GM23248 (cell line): ENCODE results near the gene PIEZO1. TPM values are rescaled to one million over a fixed set of nuclear protein-coding genes. Genes with fewer than 3 reads are reported as not detected.
A peak's percentile ranks its signal among the peaks of the same experiment; 100 is the strongest.

Experiments
- DNase-seq: peaks from one replicate; pipeline ENCODE4 v3.0.0-alpha.2; 2015
- H2AFZ ChIP-seq: fragments of 200-600 bp; sonication (generic); 2 replicates; pipeline ENCODE4 v1.6.1; 2016; ENCODE audit warnings: antibody characterized with exemption
- H3F3A ChIP-seq: fragments of 200-600 bp; sonication (generic); 2 replicates; pipeline ENCODE4 v1.6.1; 2016; ENCODE audit warnings: mild to moderate bottlenecking, antibody characterized with exemption, mixed run types; ENCODE audit not compliant: insufficient read depth
- H3K27ac ChIP-seq: fragments of 200-600 bp; sonication (generic); 2 replicates; pipeline ENCODE4 v1.5.1; 2016; ENCODE audit warnings: mild to moderate bottlenecking
- H3K27me3 ChIP-seq: fragments of 200-600 bp; sonication (generic); replicated peaks from 2 replicates; pipeline ENCODE4 v1.6.1; 2016; ENCODE audit warnings: mild to moderate bottlenecking; ENCODE audit not compliant: insufficient read depth
- H3K36me3 ChIP-seq: fragments of 200-600 bp; sonication (generic); 2 replicates; pipeline ENCODE4 v1.6.1; 2016; ENCODE audit warnings: low read depth, mild to moderate bottlenecking
- H3K4me1 ChIP-seq: fragments of 200-600 bp; sonication (generic); 2 replicates; pipeline ENCODE4 v1.6.1; 2016; ENCODE audit warnings: mild to moderate bottlenecking; ENCODE audit not compliant: insufficient read depth
- H3K4me2 ChIP-seq: fragments of 200-600 bp; sonication (generic); one replicate; pipeline ENCODE4 v1.6.1; 2016; ENCODE audit warnings: mild to moderate bottlenecking; ENCODE audit not compliant: unreplicated experiment
- H3K4me3 ChIP-seq: fragments of 200-600 bp; sonication (generic); 2 replicates; pipeline ENCODE4 v1.5.1; 2016; ENCODE audit warnings: mild to moderate bottlenecking
- H3K79me2 ChIP-seq: fragments of 200-600 bp; sonication (generic); 2 replicates; pipeline ENCODE4 v1.6.1; 2016; ENCODE audit warnings: mild to moderate bottlenecking; ENCODE audit not compliant: insufficient read depth
- H3K9ac ChIP-seq: fragments of 200-600 bp; sonication (generic); 2 replicates; pipeline ENCODE4 v1.6.1; 2016; ENCODE audit warnings: mild to moderate bottlenecking
- H3K9me2 ChIP-seq: fragments of 200-600 bp; sonication (generic); 2 replicates; pipeline ENCODE4 v1.6.1; 2016; ENCODE audit warnings: mixed run types, mild to moderate bottlenecking, moderate library complexity; ENCODE audit not compliant: insufficient read depth
- H3K9me3 ChIP-seq: fragments of 200-600 bp; sonication (generic); one replicate; pipeline ENCODE4 v1.6.1; 2017; ENCODE audit warnings: low read depth
- H4K20me1 ChIP-seq: fragments of 200-600 bp; sonication (generic); 2 replicates; pipeline ENCODE4 v1.6.0; 2016; ENCODE audit not compliant: insufficient read depth
- EZH2 ChIP-seq: fragments of 200-600 bp; sonication (generic); IDR thresholded peaks from 2 replicates; pipeline ENCODE4 v1.6.1; 2018; ENCODE audit warnings: antibody characterized with exemption, mild to moderate bottlenecking; ENCODE audit not compliant: insufficient read depth, poor library complexity, severe bottlenecking
- EZH2phosphoT487 ChIP-seq: fragments of 200-600 bp; sonication (generic); IDR thresholded peaks from 2 replicates; pipeline ENCODE4 v1.6.1; 2018; ENCODE audit warnings: antibody characterized with exemption, moderate library complexity, mild to moderate bottlenecking, low read depth; ENCODE audit not compliant: insufficient read depth
- WGBS, 2 experiments: methylation state at CpG; one replicate each; pipeline ENCODE4 v1.1.6; 2015 to 2017; ENCODE audit warnings: low lambda C conversion rate in 2 of 2, low coverage in 1 of 2; ENCODE audit errors: missing lambda C conversion rate in 2 of 2; 5-methylcytosine and 5-hydroxymethylcytosine counted together
- in situ Hi-C: fragments of 300-500 bp; cut with MboI; formaldehyde crosslinking; loops from 2 replicates; pipeline ENCODE4 v1.15.0; 2020
- polyA plus RNA-seq: library from polyadenylated mRNA; unstranded; fragments of >200 nt; fragmentation: Nextera tagmentation; extraction: Ambion mirVana; gene quantifications from 2 replicates; pipeline ENCODE4 v1.2.1, GENCODE V29; 2016
- total RNA-seq: library from RNA; depleted of rRNA; stranded (reverse); fragments of >200 nt; shearing (Covaris generic); gene quantifications from 2 replicates; pipeline ENCODE4 v1.2.3, GENCODE V29; 2014

PIEZO1 gene
- total and polyA plus RNA-seq, 2 experiments from 2014 or later, result 95.3 to 223 TPM

- peak within 1 kb of the TSS; percentile 83 for H3K27ac ChIP-seq
- H3K36me3 ChIP-seq, result no peaks in the 10 kb centered on the region
- H4K20me1 ChIP-seq, result no peaks in the 10 kb centered on the region
- peak within 1 kb of the TSS; percentile 70 for H2AFZ ChIP-seq
- no peaks in the 10 kb centered on the region for H3K9me2 ChIP-seq
- H3K4me1 ChIP-seq, result peaks cover 13% of the 10 kb centered on the region
- 1% methylated on average over 69 to 81 of the region's 84 CpGs for WGBS, 2 experiments
- H3K4me2 ChIP-seq, result peak within 1 kb of the TSS; percentile 82
- DNase-seq, result peak; percentile 96
- no peaks in the 10 kb centered on the region; the same call in 1 of the 2 replicates for H3F3A ChIP-seq
- H3K27me3 ChIP-seq, result no peaks in the 10 kb centered on the region
- in situ Hi-C loops, result no loop called here
- no peaks in the 10 kb centered on the region for H3K9me3 ChIP-seq
- H3K9ac ChIP-seq, result peak within 1 kb of the TSS; percentile 89
- peaks cover 17% of the 10 kb centered on the region for H3K79me2 ChIP-seq
- TF ChIP-seq EZH2phosphoT487, result no peak
- no peak for TF ChIP-seq EZH2
- H3K4me3 ChIP-seq, result peak within 1 kb of the TSS; percentile 79
Measured at GRCh38 chr16:88811769-88812512, 26.9 kb upstream of the PIEZO1 start, which contains the start of gene APRT. Gene APRT (minus strand): TSS chr16:88811928. CDS start chr16:88811899, 29 bp downstream.

DNA sequence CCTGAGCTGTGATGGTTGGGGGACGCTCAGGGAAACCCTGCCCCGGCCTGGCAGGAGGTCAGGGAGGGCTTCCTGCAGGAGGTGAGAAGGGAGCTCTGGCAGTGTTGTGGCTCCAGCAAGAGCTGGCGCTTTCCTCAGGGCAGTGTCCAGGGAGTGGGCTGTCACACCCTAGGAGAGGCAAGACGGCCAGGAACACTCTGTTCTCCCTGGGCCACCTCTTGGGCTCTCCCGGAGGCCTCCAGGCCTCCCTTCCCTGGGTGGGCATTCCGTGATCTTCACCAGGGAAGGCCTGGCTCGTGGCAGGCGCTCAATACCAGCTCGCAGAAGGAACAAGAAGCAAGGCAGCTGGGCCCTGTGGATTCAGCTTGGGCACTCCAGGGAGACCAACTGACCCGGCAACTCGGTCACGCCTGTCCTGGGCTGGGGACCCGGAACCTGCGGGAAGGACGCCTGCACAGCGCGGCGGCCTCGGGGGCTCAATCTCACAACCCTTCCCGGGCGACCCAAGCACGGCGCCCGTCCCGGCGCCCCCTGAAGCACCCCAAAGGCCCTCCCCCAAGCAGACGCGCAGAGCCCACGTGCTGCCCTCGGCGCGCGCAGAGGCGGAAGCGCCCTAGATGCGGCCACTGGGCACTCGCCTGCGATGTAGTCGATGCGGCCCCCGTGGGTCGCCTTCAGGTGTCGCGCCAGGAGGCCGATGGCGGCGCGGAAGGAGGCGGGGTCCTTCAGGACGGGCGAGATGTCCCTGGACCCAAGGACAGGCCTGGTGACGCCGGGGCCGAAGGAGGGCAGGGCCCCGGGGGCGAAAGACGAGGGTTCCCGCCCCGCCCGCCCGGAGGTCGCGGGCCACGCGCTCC lies 26.1 kb upstream of the PIEZO1 start:
- Histone ChIP-seq H3K36me3 (no peaks in the 10 kb centered on the region), H3K9me2 (no peaks in the 10 kb centered on the region), H3K27ac (peak overlapping the region; percentile 83), H3K4me2 (peak overlapping the region; percentile 82), H4K20me1 (no peaks in the 10 kb centered on the region), H3K27me3 (no peaks in the 10 kb centered on the region), H3F3A (no peaks in the 10 kb centered on the region; the same call in 1 of the 2 replicates), H3K9ac (peak overlapping the region; percentile 89), H3K9me3 (no peaks in the 10 kb centered on the region), H3K4me3 (peak overlapping the region; percentile 79), H2AFZ (peak overlapping the region; percentile 35), H3K79me2 (peaks cover 17% of the 10 kb centered on the region), H3K4me1 (peaks cover 13% of the 10 kb centered on the region)
- TF ChIP-seq EZH2 (no peak), EZH2phosphoT487 (no peak)
- 1% methylated on average over 49 to 64 of the region's 65 CpGs for WGBS, 2 experiments
- in situ Hi-C loops, result no loop called here
- peak; percentile 89 for DNase-seq

- Histone ChIP-seq H3K27ac (peak overlapping the region; percentile 83), H3K4me1 (peaks cover 13% of the 10 kb centered on the region), H3K9ac (peak overlapping the region; percentile 89), H3F3A (no peaks in the 10 kb centered on the region; the same call in 1 of the 2 replicates), H3K9me2 (no peaks in the 10 kb centered on the region), H2AFZ (no peak overlapping the region), H3K4me2 (peak overlapping the region; percentile 82), H3K27me3 (no peaks in the 10 kb centered on the region), H3K79me2 (peaks cover 17% of the 10 kb centered on the region), H4K20me1 (no peaks in the 10 kb centered on the region), H3K4me3 (peak overlapping the region; percentile 79), H3K36me3 (no peaks in the 10 kb centered on the region), H3K9me3 (no peaks in the 10 kb centered on the region)
- TF ChIP-seq EZH2phosphoT487 (no peak), EZH2 (no peak)
- in situ Hi-C loops, result no loop called here
- WGBS, 2 experiments, result 17 to 18% methylated on average over 12 of the region's 12 CpGs
- peak; percentile 45 for DNase-seq
Measured at GRCh38 chr16:88810166-88810911, 25.3 kb upstream of the PIEZO1 start.

GRCh38 chr16:88809676-88810165 lies 24.7 kb upstream of the PIEZO1 start:
- in situ Hi-C loops, result no loop called here
- 76 to 77% methylated on average over 8 to 9 of the region's 10 CpGs for WGBS, 2 experiments

More at GRCh38 chr16:88809676-88810165, 24.7 kb upstream of the PIEZO1 start:
- Histone ChIP-seq H3K9me3 (no peaks in the 10 kb centered on the region), H3F3A (no peaks in the 10 kb centered on the region; the same call in 1 of the 2 replicates), H2AFZ (no peak overlapping the region), H3K4me1 (peaks cover 13% of the 10 kb centered on the region), H4K20me1 (no peaks in the 10 kb centered on the region), H3K9ac (peak overlapping the region; percentile 89), H3K4me3 (peak overlapping the region; percentile 79), H3K79me2 (peaks cover 23% of the 10 kb centered on the region), H3K27ac (0 out of 2 replicates have a peak overlapping the region, but pooled peaks have one; percentile 83), H3K36me3 (no peaks in the 10 kb centered on the region), H3K9me2 (no peaks in the 10 kb centered on the region), H3K4me2 (peak overlapping the region; percentile 82), H3K27me3 (no peaks in the 10 kb centered on the region)
- no peak for DNase-seq
- TF ChIP-seq EZH2, result no peak
- TF ChIP-seq EZH2phosphoT487, result no peak
